GM19395 (cell line): Measurements from ENCODE around the gene NOTCH4.
"Not testable (repeated sequence)": the region's sequence is repeated elsewhere in the genome, so short reads cannot be mapped to it uniquely, and the experiment has no call there.

Source experiments
- ATAC-seq: cut with Tn5 transposase; IDR thresholded peaks from one replicate; pipeline ENCODE4 v1.9.1; 2021; ENCODE audit warnings: mild to moderate bottlenecking, moderate library complexity; ENCODE audit not compliant: unreplicated experiment

Gene NOTCH4

GRCh38 chr6:32218167-32218566 is 5.7 kb downstream of the NOTCH4 start:
- no peak for ATAC-seq

GRCh38 chr6:32216998-32217397 is 6.9 kb downstream of the NOTCH4 start:
- ATAC-seq: no peak

- ATAC-seq: no peak
These were observed 7.6 kb downstream of the NOTCH4 start for GRCh38 chr6:32216285-32216684.

GRCh38 chr6:32215617-32216016 is 8.2 kb downstream of the NOTCH4 start:
- no peak for ATAC-seq

- no peak for ATAC-seq
These were observed 9.7 kb downstream of the NOTCH4 start for GRCh38 chr6:32214126-32214525.

- ATAC-seq: no peak
These were observed 10.2 kb downstream of the NOTCH4 start for GRCh38 chr6:32213649-32214048.

- ATAC-seq: no peak
These were observed 11.6 kb downstream of the NOTCH4 start for GRCh38 chr6:32212076-32212760.

GRCh38 chr6:32211432-32211831 is 12.4 kb downstream of the NOTCH4 start:
- not testable (repeated sequence) for ATAC-seq

- ATAC-seq: no peak
These were observed 13.7 kb downstream of the NOTCH4 start for GRCh38 chr6:32210191-32210601.

- no peak for ATAC-seq
These were observed 14.9 kb downstream of the NOTCH4 start for GRCh38 chr6:32208996-32209395.

- ATAC-seq: no peak
These were observed 19.6 kb downstream of the NOTCH4 start for GRCh38 chr6:32204268-32204715.

- no peak for ATAC-seq
These were observed 20.2 kb downstream of the NOTCH4 start for GRCh38 chr6:32203426-32204267.

GRCh38 chr6:32202186-32202585 is 21.7 kb downstream of the NOTCH4 start:
- no peak for ATAC-seq

- ATAC-seq: no peak
These were observed 23.0 kb downstream of the NOTCH4 start for GRCh38 chr6:32200711-32201475.

GRCh38 chr6:32198866-32199265 is 25.0 kb downstream of the NOTCH4 start:
- ATAC-seq: no peak

- no peak for ATAC-seq
These were observed 25.5 kb downstream of the NOTCH4 start for GRCh38 chr6:32198345-32198696.

- ATAC-seq: no peak
These were observed 26.9 kb downstream of the NOTCH4 start for GRCh38 chr6:32196682-32197616.

- ATAC-seq: peak; percentile 78
These were observed 27.8 kb downstream of the NOTCH4 start for GRCh38 chr6:32195902-32196681.

GRCh38 chr6:32195652-32195901 is 28.3 kb downstream of the NOTCH4 start:
- no peak for ATAC-seq
